Measurements from ENCODE around the gene RNF130. TPM values are rescaled to one million over a fixed set of nuclear protein-coding genes. Genes with fewer than 3 reads are reported as not detected.
"Not testable (repeated sequence)": the region's sequence is repeated elsewhere in the genome, so short reads cannot be mapped to it uniquely, and the experiment has no call there.

The RNF130 gene
- total RNA-seq, 4 donors from 2014 or later, result 34.5 to 79.5 (median 55.6) TPM

GRCh38 chr5:179960204-179960831, 111.2 kb downstream of the RNF130 start:
- peaks cover 0 to 32% of the 10 kb centered on the region in 2 donors for H3K36me3 ChIP-seq
- DNase-seq (no peak), ATAC-seq (no peak)
- H3K27me3 ChIP-seq, result no peaks in the 10 kb centered on the region
- peaks cover 4 to 9% of the 10 kb centered on the region in 2 donors for H3K4me1 ChIP-seq
- no peak overlapping the region for H3K27ac ChIP-seq
- H3K9me3 ChIP-seq, result no peaks in the 10 kb centered on the region
- no peak overlapping the region for H3K4me3 ChIP-seq
- in situ Hi-C loops (cut with MboI; ENCODE audit: low sequenced_read_pairs in 4 of 4) (no loop called here), intact Hi-C loops (cut with DNase I; ENCODE audit: low total_unique reads) (no loop called here)
- TF ChIP-seq CTCF (IDR thresholded peaks at IDR 0.05 in 4 of 5, conservative IDR thresholded peaks at IDR 0.05 in 1 of 5), result no peak
- TF ChIP-seq POLR2A (IDR thresholded peaks at IDR 0.05), result no peak

- Histone ChIP-seq H3K4me1 (peaks cover 6 to 10% of the 10 kb centered on the region in 2 donors), H3K36me3 (peaks cover 0 to 33% of the 10 kb centered on the region in 2 donors), H3K4me3 (no peak overlapping the region), H3K27me3 (no peaks in the 10 kb centered on the region), H3K27ac (no peak overlapping the region), H3K9me3 (no peaks in the 10 kb centered on the region)
- no peak for DNase-seq
- intact Hi-C loops (cut with DNase I; ENCODE audit: low total_unique reads), result no loop called here
- TF ChIP-seq POLR2A (IDR thresholded peaks at IDR 0.05), result no peak
- in situ Hi-C loops (cut with MboI; ENCODE audit: low sequenced_read_pairs in 4 of 4), result no loop called here
- no peak for ATAC-seq
These were observed 111.9 kb downstream of the RNF130 start for GRCh38 chr5:179959641-179960040.

DNA sequence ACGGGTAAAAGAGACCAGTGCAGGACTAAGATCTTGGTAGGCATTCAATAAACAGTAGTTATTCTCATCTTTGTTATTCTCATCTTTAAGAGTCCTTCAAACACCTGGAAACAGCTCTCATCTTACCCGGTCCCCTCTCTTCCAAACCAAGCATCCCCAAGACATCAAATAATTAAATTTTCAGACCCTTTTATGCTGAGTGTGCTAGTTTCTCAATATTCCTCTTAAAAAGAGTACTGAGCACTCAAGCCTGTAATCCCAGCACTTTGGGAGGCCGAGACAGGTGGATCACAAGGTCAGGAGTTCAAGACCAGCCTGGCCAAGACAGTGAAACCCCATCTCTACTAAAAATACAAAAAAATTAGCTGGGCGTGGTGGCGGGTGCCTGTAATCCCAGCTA, 112.4 kb downstream of the RNF130 start:
- in situ Hi-C loops (cut with MboI; ENCODE audit: low sequenced_read_pairs in 4 of 4); DNase-seq; H3K9me3 ChIP-seq; ATAC-seq; H3K4me3 ChIP-seq; intact Hi-C loops (cut with DNase I; ENCODE audit: low total_unique reads); H3K27ac ChIP-seq; H3K27me3 ChIP-seq: not testable (repeated sequence)
- Histone ChIP-seq H3K4me1 (peaks cover 9 to 13% of the 10 kb centered on the region in 2 donors), H3K36me3 (peaks cover 0 to 34% of the 10 kb centered on the region in 2 donors)

GRCh38 chr5:179955630-179956029, 115.9 kb downstream of the RNF130 start:
- intact Hi-C loops (cut with DNase I; ENCODE audit: low total_unique reads), result no loop called here
- peaks cover 10 to 17% of the 10 kb centered on the region in 2 donors for H3K4me1 ChIP-seq
- peak overlapping the region in 2 of 4 donors; percentile 48 to 76 for H3K27ac ChIP-seq
- DNase-seq (no peak), ATAC-seq (no peak)
- no peak for TF ChIP-seq POLR2A (IDR thresholded peaks at IDR 0.05)
- no peak for TF ChIP-seq CTCF (IDR thresholded peaks at IDR 0.05 in 4 of 5, conservative IDR thresholded peaks at IDR 0.05 in 1 of 5)
- in situ Hi-C loops (cut with MboI; ENCODE audit: low sequenced_read_pairs in 4 of 4), result no loop called here
- H3K27me3 ChIP-seq, result no peaks in the 10 kb centered on the region
- H3K36me3 ChIP-seq, result peaks cover 0 to 6% of the 10 kb centered on the region in 2 donors
- H3K4me3 ChIP-seq, result no peak overlapping the region
- H3K9me3 ChIP-seq, result no peaks in the 10 kb centered on the region

DNA sequence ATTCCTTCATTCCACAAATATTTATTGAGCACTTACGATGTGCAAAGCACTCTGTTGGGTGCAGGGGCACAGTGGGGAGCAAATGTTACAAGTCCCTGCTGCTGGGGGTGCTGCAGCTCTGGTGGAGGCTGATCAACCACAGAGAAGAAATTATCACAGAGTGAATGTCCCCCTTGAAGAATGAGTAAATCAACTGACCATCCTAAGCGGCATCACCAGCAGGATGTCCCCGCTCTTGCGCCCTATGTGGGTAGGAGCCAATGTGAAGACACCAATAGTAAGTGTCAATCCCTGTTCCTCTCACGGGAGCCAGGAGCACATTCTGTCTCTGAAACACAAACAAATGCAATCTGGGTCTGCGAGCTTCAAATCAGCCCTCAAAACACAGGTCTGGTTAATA, 116.5 kb downstream of the RNF130 start:
- Histone ChIP-seq H3K27me3 (no peaks in the 10 kb centered on the region), H3K9me3 (no peaks in the 10 kb centered on the region), H3K4me1 (peaks cover 10 to 17% of the 10 kb centered on the region in 2 donors), H3K4me3 (no peak overlapping the region), H3K36me3 (peaks cover 0 to 6% of the 10 kb centered on the region in 2 donors), H3K27ac (peak overlapping the region in 3 of 4 donors; percentile 33 to 76 (median 48))
- TF ChIP-seq CTCF (IDR thresholded peaks at IDR 0.05 in 4 of 5, conservative IDR thresholded peaks at IDR 0.05 in 1 of 5) (no peak), POLR2A (IDR thresholded peaks at IDR 0.05) (no peak)
- ATAC-seq, result peak; percentile 70 to 86
- in situ Hi-C loops (cut with MboI; ENCODE audit: low sequenced_read_pairs in 4 of 4) (no loop called here), intact Hi-C loops (cut with DNase I; ENCODE audit: low total_unique reads) (no loop called here)
- DNase-seq, result peak; percentile 43 to 52

Measured in gastrocnemius medialis (tissue), 4 donors.